ENCODE results near the gene ABHD11.
"Not testable (repeated sequence)": the region's sequence is repeated elsewhere in the genome, so short reads cannot be mapped to it uniquely, and the experiment has no call there.

ABHD11 gene

DNA sequence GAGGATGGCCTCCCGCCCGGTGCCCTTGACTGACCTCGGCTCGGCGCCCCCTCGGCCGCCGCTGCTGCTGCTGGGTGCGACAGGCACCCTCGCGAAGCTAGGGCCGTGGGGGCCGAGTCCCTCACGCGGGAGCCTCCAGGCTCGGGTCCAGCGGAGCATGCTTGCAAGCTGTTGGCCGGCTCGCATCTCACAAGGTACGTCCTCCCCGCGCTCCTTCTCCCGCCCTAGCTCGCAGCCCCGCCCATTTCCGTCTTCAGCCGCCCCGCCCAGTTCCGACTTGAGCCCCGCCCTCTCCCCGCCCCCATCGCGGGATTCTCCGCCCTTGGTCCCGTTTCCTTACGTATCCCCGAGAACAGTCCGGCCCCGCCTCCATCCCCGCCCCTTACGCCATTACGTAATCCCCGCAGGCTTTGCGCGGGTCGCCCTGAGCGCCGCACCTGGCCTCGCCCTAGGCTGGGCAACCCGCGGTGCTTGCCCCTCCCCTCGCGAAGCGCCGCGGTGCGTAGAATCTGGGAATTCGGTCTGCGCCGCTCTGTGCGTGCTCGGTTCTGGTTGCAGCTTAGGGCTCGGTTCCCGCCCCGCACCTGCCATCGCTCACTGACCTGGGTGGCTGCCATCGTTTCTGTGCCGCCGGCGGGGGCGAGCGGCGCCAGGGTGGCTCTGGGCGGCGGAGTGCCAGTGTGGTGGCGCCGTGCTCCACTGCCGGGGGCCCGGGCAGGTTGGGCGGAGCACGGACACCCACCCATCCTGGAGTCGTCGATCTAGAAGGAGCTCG, at the start of gene ABHD11:
Gene ABHD11 (minus strand): TSS at position 191 of the 775 bp plus-strand sequence. CDS start 32 bp downstream, at position 159.
- DNase-seq (ENCODE audit: low spot score) = peak; percentile 98

DNA sequence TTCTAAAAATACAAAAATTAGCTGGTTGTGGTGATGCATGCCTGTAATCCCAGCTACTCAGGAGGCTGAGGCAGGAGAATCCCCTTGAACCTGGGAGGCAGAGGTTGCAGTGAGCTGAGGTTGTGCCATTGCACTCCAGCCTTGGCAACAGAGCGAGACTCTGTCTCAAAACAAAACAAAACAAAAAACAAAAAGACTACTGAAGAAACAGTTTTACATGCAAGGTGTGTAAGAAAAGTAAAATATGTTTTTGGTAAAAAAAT, 49.1 kb upstream of the ABHD11 start:
- DNase-seq (ENCODE audit: low spot score) = not testable (repeated sequence)

GRCh38 chr7:73786588-73786987, 48.0 kb upstream of the ABHD11 start:
- DNase-seq (ENCODE audit: low spot score) = no peak

DNA sequence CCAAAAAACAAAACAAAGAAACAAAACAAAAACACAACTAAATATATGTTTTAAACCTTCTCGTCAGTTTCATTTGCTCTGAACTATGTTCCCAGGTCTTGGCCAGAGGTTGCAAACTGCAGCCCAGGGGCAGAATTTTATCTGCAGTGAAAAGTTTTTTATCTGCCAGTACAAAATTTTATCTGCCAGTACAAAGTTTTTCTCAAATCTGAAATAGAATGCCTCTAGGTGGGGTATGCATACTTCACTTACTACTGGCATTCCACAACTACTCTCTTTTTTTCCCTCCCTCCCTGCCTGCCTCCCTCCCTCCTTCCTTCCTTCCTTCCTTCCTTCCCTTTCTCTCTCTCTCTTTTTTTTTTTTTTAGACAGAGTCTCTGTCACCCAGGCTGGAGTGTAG, 40.9 kb upstream of the ABHD11 start:
- no peak for DNase-seq (ENCODE audit: low spot score)

GRCh38 chr7:73778801-73779389, 40.3 kb upstream of the ABHD11 start:
- no peak for DNase-seq (ENCODE audit: low spot score)

- DNase-seq (ENCODE audit: low spot score) = no peak
These were observed 36.3 kb upstream of the ABHD11 start for GRCh38 chr7:73774923-73775322.

DNA sequence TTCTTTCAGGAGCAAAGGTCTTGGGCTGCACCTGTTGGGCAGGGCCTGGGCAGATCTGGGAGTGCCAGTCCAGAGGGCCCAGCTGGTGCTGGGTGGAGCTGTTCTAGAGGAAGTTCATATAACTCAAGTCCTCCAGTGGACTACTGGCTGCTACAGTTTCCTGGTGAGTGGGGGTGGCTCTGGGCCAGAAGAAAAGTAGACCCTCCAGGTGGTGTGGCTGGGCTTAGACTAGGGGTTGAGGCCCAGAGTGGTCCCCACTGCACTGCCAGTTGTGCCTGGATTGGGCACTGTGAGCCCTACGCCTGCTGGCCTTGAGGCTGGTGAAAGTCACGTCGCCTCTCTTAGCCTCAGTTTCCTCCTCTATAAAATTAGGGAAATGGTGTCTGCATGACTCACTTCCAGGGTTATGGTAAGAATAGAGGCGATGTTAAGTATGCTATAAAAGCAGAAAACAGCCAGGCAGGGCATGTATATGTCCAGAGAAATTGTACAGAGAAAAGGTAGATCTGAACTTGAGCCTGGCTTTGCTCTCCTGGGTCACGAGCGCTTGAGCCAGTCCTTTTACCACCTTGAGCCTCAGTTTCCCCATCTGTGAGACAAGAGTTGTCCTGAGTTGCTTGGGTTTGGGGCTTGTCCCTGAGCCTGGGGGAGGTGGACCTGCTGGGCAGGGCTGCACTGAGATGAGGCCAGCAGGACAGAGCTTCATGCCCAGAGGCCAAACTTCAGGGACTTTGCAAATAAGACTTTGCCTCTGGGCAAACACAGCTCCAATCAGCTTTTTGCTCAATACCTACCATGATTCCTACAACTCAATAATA, 35.3 kb upstream of the ABHD11 start:
- no peak for DNase-seq (ENCODE audit: low spot score)

DNA sequence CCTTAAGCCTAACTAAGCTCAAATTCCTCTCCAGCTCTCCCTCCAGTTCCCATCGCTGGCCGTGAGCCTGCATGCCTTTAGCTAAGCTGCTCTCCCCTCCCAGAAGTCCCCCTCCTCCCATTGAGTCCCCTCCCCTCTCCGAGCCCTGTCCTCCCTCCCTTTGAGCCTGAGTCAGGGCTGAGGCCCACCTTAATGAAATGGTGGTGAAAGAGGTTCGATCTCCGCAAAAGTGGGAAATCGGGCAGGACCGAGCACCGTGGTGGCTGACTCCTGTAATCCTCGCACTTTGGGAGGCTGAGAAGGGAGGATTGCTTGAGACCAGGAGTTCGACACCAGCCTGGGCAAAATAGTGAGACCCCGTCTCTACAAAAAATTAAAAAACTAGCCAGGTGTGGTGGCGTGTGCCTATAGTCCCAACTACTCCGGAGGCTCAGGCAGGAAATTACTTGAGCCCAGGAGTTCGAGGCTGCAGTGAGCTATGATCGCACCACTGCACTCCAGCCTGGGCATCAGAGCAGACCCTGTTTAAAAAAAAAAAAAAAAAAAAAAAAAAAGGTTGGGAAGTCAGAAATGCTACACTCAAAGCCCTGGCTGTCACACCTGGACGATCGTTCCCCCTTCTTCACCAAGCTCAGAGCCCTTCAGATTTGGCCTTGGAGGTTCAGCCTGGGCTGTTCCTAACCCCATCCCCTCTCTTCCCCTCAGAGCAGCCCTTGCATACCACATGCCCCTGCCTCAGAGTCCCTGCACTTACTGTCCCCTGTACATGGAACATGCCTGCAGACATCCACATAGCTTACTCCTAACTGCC, 32.5 kb upstream of the ABHD11 start:
- DNase-seq (ENCODE audit: low spot score) = no peak

GRCh38 chr7:73770002-73770859, 31.6 kb upstream of the ABHD11 start, which contains the start of gene CLDN3:
Gene CLDN3 (minus strand): TSS chr7:73770270. CDS start chr7:73770049, 221 bp downstream.
- DNase-seq (ENCODE audit: low spot score) = no peak

DNA sequence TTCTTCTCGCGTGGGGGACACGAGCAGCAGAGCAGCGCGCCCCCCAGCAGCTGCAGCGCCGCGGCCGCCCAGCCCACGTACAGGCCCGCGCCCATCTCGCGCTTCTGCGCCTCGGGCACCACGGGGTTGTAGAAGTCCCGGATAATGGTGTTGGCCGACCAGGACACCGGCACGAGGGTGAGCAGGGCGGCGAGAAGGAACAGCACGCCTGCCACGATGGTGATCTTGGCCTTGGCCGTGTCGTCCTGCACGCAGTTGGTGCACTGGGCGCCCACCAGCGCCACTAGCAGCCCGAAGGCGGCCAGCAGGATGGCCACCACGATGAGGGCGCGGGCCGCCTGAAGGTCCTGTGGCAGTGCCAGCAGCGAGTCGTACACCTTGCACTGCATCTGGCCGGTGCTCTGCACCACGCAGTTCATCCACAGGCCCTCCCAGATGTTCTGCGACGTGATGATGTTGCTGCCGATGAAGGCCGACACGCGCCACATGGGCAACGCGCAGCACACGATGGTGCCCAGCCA, 30.9 kb upstream of the ABHD11 start:
- DNase-seq (ENCODE audit: low spot score) = no peak

- no peak for DNase-seq (ENCODE audit: low spot score)
These were observed 30.3 kb upstream of the ABHD11 start for GRCh38 chr7:73768641-73769480.

DNA sequence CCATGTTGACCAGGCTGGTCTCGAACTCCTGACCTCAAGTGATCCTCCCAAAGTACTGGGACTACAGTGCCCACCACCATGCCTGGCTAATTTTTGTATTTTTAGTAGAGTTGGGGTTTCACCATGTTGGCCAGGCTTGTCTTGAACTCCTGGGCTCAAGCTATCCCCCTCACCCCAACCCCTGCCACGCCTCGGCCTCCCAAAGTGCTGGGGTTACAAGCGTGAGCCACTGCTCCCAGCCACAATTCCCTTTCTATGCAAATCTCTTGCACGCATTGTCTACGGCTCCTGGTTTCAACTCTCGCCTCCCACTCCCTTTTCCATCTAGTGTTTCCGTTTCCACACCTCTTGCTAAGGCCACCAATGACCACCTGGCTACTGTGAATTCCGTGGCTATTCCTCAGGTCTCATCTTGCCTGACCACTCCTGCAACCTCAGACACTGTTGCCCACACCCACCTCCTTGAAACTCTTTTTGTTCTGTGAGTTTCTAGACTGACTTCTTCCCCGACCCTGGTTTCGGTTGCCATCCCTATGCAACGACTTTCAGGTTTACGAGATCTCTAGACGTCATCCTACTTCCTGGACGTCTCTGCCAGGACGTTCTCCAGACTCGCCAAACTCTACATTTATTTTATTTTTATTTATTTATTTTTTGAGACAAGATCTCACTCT, 28.1 kb upstream of the ABHD11 start:
- no peak for DNase-seq (ENCODE audit: low spot score)

GRCh38 chr7:73762659-73762999, 24.0 kb upstream of the ABHD11 start:
- DNase-seq (ENCODE audit: low spot score) = no peak

DNA sequence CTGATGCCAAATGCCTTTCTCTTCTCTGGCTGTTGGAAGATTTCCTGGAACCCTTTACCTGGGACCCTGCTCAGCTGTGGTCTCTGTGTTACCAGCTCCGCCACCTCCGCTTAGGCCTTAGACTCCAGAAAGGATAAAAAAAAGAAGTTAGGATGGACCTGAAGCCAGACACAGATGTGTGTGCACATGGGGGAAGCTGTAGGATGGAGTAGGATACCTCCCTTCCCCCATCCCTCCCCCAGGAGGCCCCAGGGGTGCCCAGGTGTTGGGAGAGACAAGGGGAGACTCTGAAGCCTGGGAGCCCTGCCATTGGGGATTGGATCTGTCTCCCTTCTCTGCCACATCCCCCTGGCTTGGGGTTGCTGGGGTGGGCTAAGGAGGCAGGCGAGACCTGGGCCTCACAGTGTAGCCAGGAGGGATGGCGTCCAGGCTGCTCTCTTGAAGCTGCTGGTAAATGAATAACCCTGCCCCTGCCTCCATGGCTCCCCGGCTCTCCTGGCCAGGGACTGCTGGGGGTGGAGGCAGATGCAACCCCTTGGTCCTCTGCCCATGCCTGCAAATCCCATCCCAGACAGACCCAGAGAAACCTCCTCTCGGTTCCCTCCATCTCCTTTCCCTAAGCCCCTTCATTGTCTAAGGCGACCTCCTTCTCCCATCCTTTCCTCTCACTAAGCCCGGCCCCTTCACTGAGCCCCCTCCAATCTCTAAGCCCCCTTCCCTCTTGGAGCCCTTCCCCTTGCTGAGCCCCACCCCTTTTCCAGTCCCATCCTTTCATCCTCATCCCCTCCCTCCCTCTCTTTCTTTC, 23.5 kb upstream of the ABHD11 start:
- DNase-seq (ENCODE audit: low spot score) = no peak

GRCh38 chr7:73758581-73759138, 20.1 kb upstream of the ABHD11 start:
- DNase-seq (ENCODE audit: low spot score) = no peak

- DNase-seq (ENCODE audit: low spot score) = peak; percentile 45
These were observed 11.6 kb upstream of the ABHD11 start for GRCh38 chr7:73749931-73750776.

DNA sequence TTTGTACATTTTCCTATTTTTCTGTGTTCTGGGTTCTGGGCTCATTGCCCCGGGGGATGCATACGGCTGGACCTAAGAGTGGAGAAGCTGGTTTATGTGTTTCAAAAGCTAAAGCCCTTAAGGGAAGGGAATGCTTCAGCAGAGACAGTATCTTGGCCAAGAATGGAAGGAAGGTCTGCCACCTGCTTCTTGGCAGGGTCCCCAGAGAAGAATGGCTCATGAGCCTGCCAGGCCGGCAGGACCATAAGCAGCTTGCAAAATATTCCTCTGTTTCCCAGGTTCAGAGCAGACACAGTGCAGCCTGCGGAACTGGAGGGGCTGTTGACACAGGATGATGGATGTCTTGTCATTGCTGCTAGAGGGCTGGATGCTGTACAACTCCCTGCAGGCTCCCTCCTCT, 7.8 kb upstream of the ABHD11 start:
- no peak for DNase-seq (ENCODE audit: low spot score)
